GM13977 (cell line): ENCODE data around the gene TMIE.
"Not testable (repeated sequence)": the region's sequence is repeated elsewhere in the genome, so short reads cannot be mapped to it uniquely, and the experiment has no call there.

Source experiments
- DNase-seq: peaks from one replicate; pipeline ENCODE4 v3.0.0; 2012; ENCODE audit warnings: low spot score
- CTCF ChIP-seq: IDR thresholded peaks from 2 replicates; pipeline ENCODE4 v1.5.1; 2012; ENCODE audit warnings: mild to moderate bottlenecking, control low read depth; ENCODE audit not compliant: insufficient read depth; ENCODE audit errors: extremely low read depth, missing control alignments
- in situ Hi-C: fragments of 300-500 bp; cut with MboI; formaldehyde crosslinking; loops from one replicate; pipeline ENCODE4 v1.12.0; 2022; ENCODE audit warnings: low sequenced_read_pairs, low pct_unique_long_range_greater_than_20kb, mixed read lengths, inconsistent platforms; ENCODE audit not compliant: unreplicated experiment

The TMIE gene

GRCh38 chr3:46695177-46695961, 5.8 kb upstream of the TMIE start:
- peak; percentile 54 for TF ChIP-seq CTCF
- in situ Hi-C loops: no loop called here
- DNase-seq: peak; percentile 59

GRCh38 chr3:46695962-46696894, 5.0 kb upstream of the TMIE start:
- no peak for TF ChIP-seq CTCF
- DNase-seq: no peak
- in situ Hi-C loops: no loop called here

- DNase-seq: no peak
- TF ChIP-seq CTCF: no peak
- in situ Hi-C loops: no loop called here
These were observed 1.3 kb upstream of the TMIE start for GRCh38 chr3:46699676-46700523.

- in situ Hi-C loops: no loop called here
- TF ChIP-seq CTCF: no peak
- no peak for DNase-seq
These were observed 420 bp upstream of the TMIE start for GRCh38 chr3:46700772-46701171.

- no peak for TF ChIP-seq CTCF
- in situ Hi-C loops: no loop called here
- DNase-seq: no peak
These were observed 1.2 kb downstream of the TMIE start for GRCh38 chr3:46702246-46703012.

- no peak for DNase-seq
- no peak for TF ChIP-seq CTCF
- in situ Hi-C loops: no loop called here
These were observed 1.9 kb downstream of the TMIE start for GRCh38 chr3:46703013-46703520.

GRCh38 chr3:46704346-46704745, 3.2 kb downstream of the TMIE start:
- DNase-seq, in situ Hi-C loops: not testable (repeated sequence)
